Vagina (tissue), 2 donors: ENCODE results near the gene ZNF519. TPM values are rescaled to one million over a fixed set of nuclear protein-coding genes. Genes with fewer than 3 reads are reported as not detected.
"Not testable (repeated sequence)": the region's sequence is repeated elsewhere in the genome, so short reads cannot be mapped to it uniquely, and the experiment has no call there.

Experiments
- DNase-seq, 2 donors: peaks; one replicate each; pipeline ENCODE4 v3.0.0-alpha.2; 2017; ENCODE audit errors: extremely low spot score in 2 of 2
- H3K27ac ChIP-seq: fragments of 200-600 bp; sonication (generic); one replicate; pipeline ENCODE4 v1.5.1; 2019
- H3K27me3 ChIP-seq: fragments of 200-600 bp; sonication (generic); one replicate; pipeline ENCODE4 v1.5.1; 2019
- H3K36me3 ChIP-seq, 2 donors: fragments of 200-600 bp; sonication (generic); one replicate each; pipeline ENCODE4 v1.5.1; 2017 to 2019
- H3K4me1 ChIP-seq: fragments of 200-600 bp; sonication (generic); one replicate; pipeline ENCODE4 v1.5.1; 2019
- H3K4me3 ChIP-seq, 2 donors: fragments of 200-600 bp; sonication (generic); 1 replicate in 1 of 2; 2 replicates in 1 of 2; pipeline ENCODE4 v1.5.1; 2016 to 2019
- H3K9me3 ChIP-seq: fragments of 200-600 bp; sonication (generic); one replicate; pipeline ENCODE4 v1.5.1; 2019
- POLR2A ChIP-seq, 2 donors: fragments of 450-650 bp; IDR thresholded peaks; one replicate each; pipeline ENCODE4 v1.6.1; 2017; ENCODE audit warnings: antibody characterized with exemption in 2 of 2, mild to moderate bottlenecking in 2 of 2, moderate library complexity in 2 of 2
- POLR2AphosphoS5 ChIP-seq, 2 donors: sonication (generic); formaldehyde crosslinking; IDR thresholded peaks; one replicate each; pipeline ENCODE4 v1.9.0; 2017; ENCODE audit warnings: antibody characterized with exemption in 2 of 2, mild to moderate bottlenecking in 2 of 2, low read depth in 1 of 2; ENCODE audit not compliant: insufficient read depth in 1 of 2
- intact Hi-C: fragments of 100-400 bp; cut with DNase I; formaldehyde crosslinking; loops from one replicate; pipeline ENCODE4 v1.15.1; 2023
- total RNA-seq: library from RNA; depleted of rRNA; stranded (reverse); fragments of >200 nt; gene quantifications from one replicate; pipeline ENCODE4 v1.2.3, GENCODE V29; 2016
- TF ChIP-seq, protein P1 (sequence below), 3 experiments: fragments of 450-650 bp in 2 of 3; fragments of 200-600 bp in 1 of 3; sonication (generic) in 1 of 3; IDR thresholded peaks; one replicate each; pipeline ENCODE4 v1.5.1; 2017 to 2019; ENCODE audit warnings: antibody characterized with exemption in 3 of 3, mild to moderate bottlenecking in 2 of 3, moderate library complexity in 2 of 3

ZNF519 gene
- 5.6 TPM for total RNA-seq

DNA sequence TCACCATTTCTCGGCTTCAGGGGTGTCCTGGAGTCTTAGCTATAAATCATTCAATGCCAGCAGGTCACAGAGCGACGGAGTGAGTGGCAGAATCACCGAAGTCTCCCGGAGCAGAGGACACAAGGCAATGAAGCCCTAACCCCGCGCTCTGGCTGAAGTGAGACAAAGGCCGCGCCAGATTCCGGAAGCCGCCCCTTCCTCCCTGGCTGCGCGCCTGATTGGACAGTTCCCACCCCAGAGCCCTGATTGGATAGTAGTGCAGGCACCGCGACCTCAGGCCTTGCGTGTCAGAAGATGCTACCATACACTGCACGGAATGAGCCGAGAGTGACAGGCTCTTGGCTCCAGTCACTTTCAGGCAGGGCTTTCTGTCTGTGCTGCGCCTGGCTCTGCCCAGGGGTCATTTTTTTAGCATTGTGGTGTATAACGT is at the start of gene ZNF519:
Gene ZNF519 (minus strand): TSS at position 165 of the 430 bp plus-strand sequence. CDS start 158 bp downstream, at position 7.
- peak in 1 of 2 donors; percentile 96 for DNase-seq
- H3K36me3 ChIP-seq, result not testable (repeated sequence)
- H3K27ac ChIP-seq, result peak within 1 kb of the TSS; percentile 69

DNA sequence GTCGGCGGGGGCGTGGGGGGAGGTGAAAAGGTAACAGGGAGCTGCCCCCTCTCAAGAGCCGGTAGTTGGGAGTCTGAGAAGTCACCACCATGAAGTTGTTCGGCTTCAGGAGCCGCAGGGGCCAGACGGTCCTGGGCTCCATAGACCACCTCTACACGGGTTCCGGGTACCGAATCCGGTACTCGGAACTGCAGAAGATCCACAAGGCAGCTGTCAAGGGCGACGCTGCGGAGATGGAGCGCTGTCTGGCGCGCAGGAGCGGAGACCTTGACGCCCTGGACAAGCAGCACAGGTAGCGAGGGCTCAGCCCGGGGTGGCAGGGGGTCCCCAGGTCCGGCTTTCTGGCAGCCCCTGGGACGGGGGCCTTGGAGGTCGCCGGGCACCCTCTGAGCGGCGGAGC is 47.1 kb upstream of the ZNF519 start:
- Histone ChIP-seq H3K4me1 (no peaks in the 10 kb centered on the region), H3K4me3 (peak overlapping the region; percentile 30 to 40), H3K27ac (no peak overlapping the region), H3K36me3 (no peaks in the 10 kb centered on the region), H3K9me3 (no peaks in the 10 kb centered on the region), H3K27me3 (no peaks in the 10 kb centered on the region)
- intact Hi-C loops, result no loop called here
- TF ChIP-seq POLR2AphosphoS5 (IDR thresholded peaks at IDR 0.05; ENCODE audit: insufficient read depth in 1 of 2, low read depth in 1 of 2), result no peak
- DNase-seq, result no peak

More for the DNA sequence above, at the start of gene ZNF519:
- peak; percentile 29 to 63 for TF ChIP-seq POLR2AphosphoS5 (IDR thresholded peaks at IDR 0.05; ENCODE audit: insufficient read depth in 1 of 2, low read depth in 1 of 2)
- H3K9me3 ChIP-seq, intact Hi-C loops, H3K27me3 ChIP-seq, H3K4me1 ChIP-seq: not testable (repeated sequence)
- peak within 1 kb of the TSS; percentile 57 to 78 for H3K4me3 ChIP-seq

DNA sequence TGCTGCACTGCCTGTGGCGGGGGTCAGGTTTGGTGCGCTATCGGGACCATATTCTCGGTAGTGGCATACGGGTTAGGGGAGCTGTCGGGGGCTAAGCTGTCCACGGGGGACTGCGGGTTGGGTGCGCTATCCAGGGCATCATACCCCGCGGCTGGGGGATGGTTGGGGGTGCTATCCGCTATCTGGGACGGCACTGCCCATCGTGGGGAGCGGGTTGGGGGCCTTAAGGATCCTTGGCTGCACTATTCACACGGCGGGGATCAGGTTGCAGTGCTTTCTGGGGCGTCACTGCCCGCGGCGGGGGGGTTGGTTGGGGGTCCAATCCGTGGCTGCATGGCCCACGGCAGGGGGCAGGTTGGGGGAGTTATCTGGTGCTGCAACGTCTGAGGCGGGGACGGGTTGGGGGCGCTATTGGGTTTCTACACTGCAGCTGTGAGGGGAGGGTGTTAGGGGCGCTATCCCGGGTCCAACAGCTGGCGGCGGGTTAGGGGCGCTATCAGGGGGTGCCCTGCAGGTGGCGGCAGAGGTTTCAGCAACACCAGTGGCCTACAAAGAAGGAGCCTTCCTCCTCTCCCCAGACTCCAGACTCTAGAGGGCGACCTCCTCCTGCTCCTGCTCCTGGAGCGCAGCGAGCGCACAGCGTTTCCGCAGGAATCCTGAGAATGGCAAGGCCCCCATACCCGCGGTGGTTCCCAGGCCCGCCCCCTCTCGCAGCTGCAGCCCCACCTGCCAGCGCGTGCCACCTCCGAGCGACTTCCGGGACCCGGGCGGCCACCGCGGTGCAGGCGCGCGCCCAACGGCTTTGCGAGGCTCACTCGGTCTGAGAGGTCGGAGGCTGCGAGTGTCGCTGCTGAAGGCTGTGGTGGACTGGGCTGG is 46.3 kb upstream of the ZNF519 start:
- H3K9me3 ChIP-seq, H3K4me1 ChIP-seq, H3K27ac ChIP-seq, H3K27me3 ChIP-seq, intact Hi-C loops, DNase-seq, H3K36me3 ChIP-seq: not testable (repeated sequence)
- H3K4me3 ChIP-seq, result peak overlapping the region; percentile 30 to 40

DNA sequence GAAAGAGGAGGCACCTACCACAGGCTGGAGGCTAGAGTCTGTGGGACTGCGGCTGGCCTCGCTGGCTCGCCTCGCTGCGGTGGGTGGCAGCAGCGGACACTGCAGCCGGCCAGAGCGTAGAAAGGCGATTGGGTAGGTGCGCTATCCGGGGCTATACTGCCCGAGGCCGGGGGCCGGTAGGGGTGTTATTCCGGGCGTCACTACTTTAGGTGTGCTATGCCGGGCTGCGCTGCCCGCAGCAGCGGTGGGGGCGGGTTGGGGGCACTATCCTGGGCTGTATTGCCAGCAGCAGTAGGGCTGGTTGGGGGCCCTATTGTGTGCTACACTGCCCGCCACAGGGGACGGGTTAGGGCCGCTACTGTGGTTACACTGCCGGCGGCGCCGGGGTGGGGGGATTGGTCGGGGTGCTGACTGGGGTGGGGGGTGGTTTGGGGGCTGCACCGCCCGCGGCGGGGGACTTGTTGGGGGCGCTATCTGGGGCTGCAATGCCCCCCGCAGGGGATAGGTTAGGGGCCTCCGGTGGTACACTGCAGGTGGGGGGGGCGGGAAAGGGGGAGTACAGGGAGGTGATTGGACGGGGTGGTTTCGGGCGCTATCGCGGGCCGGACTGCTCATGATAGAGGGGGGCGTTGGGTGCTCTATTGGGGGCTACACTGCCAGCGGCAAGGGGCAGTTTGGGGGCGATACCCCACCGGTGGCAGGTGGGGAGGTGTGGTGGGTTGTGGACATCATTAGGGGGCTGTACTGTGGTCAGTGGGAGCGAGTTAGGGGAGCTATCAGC is 45.5 kb upstream of the ZNF519 start:
- H3K4me1 ChIP-seq, H3K27ac ChIP-seq, DNase-seq, H3K9me3 ChIP-seq, H3K4me3 ChIP-seq, H3K27me3 ChIP-seq, H3K36me3 ChIP-seq, intact Hi-C loops: not testable (repeated sequence)

DNA sequence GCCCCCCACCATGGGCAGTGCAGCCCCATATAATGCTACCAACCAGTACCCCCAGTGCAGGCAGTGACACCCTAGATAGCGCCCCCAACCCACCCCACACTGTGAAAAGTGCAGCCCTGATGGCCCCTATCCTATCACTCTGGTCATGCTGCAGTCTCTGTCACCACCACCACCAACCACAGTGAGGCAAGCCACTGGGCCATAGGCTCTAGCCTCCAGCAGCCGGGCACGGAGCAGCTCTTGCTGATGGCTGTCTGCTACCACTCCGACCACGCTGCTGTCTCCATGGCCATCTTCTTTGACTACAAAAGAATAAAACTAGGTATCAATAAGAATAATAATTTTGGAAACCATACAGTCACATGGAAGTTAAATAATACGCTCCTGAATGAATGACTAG is 43.2 kb upstream of the ZNF519 start:
- H3K27me3 ChIP-seq, H3K4me3 ChIP-seq, DNase-seq, H3K27ac ChIP-seq, H3K9me3 ChIP-seq, H3K4me1 ChIP-seq, H3K36me3 ChIP-seq, intact Hi-C loops: not testable (repeated sequence)

DNA sequence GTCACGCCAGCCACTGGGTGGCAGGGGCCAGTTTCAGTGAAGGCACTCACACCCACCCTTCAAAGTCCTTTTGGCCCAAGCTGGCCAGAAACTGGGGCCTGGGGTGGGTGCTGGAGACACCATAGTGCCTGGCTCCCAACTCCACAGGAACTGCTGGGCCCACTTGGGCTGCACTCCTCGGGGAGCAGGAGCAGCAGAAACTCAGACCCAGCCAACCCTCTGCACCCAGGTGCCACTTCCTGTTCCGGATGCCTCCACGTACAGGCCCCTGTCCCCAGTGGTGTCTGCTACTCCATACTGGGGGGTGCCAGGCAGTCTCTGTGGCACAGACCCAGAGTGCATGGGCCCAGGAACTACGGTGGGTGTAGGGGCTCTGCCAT is 42.5 kb upstream of the ZNF519 start:
- peak in 1 of 2 donors; percentile 95 for DNase-seq
- TF ChIP-seq, protein P1, sequence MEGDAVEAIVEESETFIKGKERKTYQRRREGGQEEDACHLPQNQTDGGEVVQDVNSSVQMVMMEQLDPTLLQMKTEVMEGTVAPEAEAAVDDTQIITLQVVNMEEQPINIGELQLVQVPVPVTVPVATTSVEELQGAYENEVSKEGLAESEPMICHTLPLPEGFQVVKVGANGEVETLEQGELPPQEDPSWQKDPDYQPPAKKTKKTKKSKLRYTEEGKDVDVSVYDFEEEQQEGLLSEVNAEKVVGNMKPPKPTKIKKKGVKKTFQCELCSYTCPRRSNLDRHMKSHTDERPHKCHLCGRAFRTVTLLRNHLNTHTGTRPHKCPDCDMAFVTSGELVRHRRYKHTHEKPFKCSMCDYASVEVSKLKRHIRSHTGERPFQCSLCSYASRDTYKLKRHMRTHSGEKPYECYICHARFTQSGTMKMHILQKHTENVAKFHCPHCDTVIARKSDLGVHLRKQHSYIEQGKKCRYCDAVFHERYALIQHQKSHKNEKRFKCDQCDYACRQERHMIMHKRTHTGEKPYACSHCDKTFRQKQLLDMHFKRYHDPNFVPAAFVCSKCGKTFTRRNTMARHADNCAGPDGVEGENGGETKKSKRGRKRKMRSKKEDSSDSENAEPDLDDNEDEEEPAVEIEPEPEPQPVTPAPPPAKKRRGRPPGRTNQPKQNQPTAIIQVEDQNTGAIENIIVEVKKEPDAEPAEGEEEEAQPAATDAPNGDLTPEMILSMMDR (IDR thresholded peaks at IDR 0.05), result no peak
- no peak for TF ChIP-seq POLR2A (IDR thresholded peaks at IDR 0.05)
- no peak for TF ChIP-seq POLR2AphosphoS5 (IDR thresholded peaks at IDR 0.05; ENCODE audit: insufficient read depth in 1 of 2, low read depth in 1 of 2)

DNA sequence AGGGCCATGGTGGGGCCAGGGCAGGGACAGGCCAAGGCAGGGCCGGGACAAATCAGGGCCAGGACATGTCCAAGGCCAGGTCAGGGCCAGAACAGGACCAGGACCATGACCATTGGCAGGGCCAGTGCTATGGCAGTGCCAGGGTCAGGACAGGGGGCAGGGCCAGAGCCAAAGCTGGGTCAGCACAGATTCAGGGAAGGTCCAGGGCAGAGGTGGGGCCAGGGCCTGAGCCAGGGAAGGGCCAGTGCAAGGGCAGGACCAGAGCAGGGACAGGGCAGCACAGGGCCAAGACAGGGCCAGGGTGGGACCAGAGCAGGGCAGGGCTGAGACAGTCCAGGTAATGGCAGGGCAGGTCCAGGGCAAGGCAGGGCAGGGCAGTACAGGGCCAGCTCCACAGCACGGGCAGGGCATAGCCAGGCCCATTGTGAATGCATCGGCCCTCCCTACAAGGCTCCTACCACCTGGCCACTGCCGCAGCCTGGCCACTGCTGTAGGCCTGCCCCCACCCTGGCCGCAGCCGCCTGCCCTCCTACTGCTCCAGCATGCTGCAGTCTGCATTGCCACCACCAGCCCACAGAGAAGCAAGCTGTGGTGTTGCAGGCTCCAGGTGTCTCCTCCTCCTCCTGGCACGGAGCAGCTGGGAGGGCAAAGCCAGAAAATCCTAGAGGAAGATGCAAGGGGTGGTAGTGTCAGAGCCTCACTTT is 41.9 kb upstream of the ZNF519 start:
- DNase-seq, H3K4me3 ChIP-seq, H3K4me1 ChIP-seq, H3K9me3 ChIP-seq, H3K36me3 ChIP-seq, H3K27me3 ChIP-seq, H3K27ac ChIP-seq, intact Hi-C loops: not testable (repeated sequence)

More for the DNA sequence above, 42.5 kb upstream of the ZNF519 start:
- intact Hi-C loops, result no loop called here
- no peaks in the 10 kb centered on the region for H3K4me1 ChIP-seq
- H3K27ac ChIP-seq, result no peak overlapping the region
- no peaks in the 10 kb centered on the region for H3K36me3 ChIP-seq
- no peaks in the 10 kb centered on the region for H3K27me3 ChIP-seq
- no peaks in the 10 kb centered on the region for H3K9me3 ChIP-seq
- no peak overlapping the region for H3K4me3 ChIP-seq

DNA sequence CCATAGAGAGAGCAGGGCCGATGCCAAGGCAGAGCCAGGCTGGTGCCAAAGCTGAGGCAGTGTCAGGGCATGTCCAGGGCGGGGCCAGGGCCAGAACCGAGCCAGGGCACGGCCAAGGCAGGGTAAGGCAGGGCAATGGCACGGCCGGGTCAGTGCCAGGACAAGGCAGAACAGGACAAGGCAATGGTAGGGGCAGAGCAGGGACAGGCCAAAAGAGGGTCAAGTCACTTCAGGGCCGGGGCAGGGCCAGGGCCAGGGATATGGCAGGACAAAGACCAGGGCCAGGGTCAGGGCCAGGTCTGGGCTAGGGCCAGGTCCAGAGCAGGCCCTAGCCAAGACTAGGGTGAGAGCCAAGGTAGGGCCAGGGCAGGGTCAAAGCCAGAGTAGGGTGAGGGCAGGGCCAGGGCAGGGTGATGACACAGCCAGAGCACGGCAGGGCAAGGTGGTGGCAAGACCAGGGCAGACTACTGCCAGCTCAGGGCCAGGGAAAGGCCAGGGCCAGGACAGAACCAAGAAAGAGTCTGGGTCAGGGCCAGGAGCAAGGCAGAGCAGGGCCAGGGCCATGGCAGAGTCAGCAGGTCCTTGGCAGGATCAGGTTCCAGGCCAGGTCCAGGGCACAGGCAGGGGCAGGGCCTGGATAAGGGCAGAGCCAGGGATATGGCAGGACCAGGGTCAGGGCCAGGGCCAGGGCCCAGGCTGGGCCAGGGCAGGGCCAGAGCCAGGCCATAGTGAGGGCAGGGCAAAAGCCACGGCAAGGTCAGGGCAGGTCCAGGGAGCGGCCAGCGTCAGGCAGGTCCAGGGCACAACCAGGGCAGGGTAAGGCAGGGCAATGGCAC is 41.1 kb upstream of the ZNF519 start:
- H3K9me3 ChIP-seq, H3K27ac ChIP-seq, intact Hi-C loops, H3K36me3 ChIP-seq, H3K27me3 ChIP-seq, H3K4me1 ChIP-seq, H3K4me3 ChIP-seq: not testable (repeated sequence)
- peak in 1 of 2 donors; percentile 72 for DNase-seq

DNA sequence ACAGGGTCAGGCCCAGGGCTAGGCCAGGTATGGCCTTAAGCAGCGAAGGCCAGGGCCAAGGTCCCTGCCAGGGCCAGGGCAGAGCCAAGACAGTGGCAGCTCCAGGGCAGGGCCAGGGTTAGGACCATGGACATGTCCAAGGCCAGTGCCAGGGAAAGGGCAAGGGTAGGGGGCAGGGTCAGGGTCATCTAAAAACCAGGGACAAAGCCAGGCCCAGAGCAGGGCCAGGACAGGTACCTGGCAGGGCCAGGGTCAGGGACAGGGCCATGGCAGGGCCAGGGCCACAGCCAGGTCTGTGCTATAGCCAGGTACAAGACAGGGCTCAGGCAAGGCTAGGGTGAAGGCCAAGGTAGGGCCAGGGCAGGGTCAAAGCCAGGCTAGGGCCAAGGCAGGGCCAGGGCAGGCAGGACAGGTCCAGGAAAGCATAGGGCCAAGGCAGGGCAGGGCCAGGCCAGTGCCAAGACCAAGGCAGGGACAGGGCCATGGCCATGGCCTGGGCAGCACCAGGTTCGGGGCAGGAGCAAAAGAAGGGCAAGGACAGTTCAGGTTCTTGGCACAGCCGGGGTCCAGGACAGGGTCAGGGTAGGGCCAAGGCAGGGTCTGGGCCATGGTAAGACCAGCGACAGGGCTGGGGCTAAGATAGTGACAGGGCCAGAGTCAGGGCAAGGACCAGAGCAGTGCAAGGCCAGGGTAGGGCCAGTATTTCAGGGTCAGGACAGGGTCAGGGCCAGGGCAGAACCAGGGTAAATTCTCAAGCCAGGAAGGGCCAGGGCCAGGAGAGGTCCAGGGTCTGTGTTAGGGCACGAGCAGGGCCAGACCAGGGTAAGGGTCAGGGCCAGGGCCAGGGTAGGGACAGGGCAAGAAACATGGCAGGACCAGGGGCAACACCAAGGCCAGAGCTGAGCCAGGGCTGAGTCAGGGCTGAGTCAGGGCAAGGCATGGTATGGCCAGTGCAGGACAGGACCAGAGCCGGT is 40.2 kb upstream of the ZNF519 start:
- H3K27me3 ChIP-seq, result not testable (repeated sequence)

More for the DNA sequence above, 40.2 kb upstream of the ZNF519 start:
- H3K4me3 ChIP-seq, H3K36me3 ChIP-seq, intact Hi-C loops, DNase-seq, H3K9me3 ChIP-seq, H3K4me1 ChIP-seq, H3K27ac ChIP-seq: not testable (repeated sequence)
